Putamen (tissue), 1 donor: ENCODE data around the gene IGSF21.
"Not testable (repeated sequence)": the region's sequence is repeated elsewhere in the genome, so short reads cannot be mapped to it uniquely, and the experiment has no call there.

ENCODE experiments used
- DNase-seq: peaks from one replicate; pipeline ENCODE4 v3.0.0-alpha.2; 2016; ENCODE audit warnings: low spot score

IGSF21 gene

DNA sequence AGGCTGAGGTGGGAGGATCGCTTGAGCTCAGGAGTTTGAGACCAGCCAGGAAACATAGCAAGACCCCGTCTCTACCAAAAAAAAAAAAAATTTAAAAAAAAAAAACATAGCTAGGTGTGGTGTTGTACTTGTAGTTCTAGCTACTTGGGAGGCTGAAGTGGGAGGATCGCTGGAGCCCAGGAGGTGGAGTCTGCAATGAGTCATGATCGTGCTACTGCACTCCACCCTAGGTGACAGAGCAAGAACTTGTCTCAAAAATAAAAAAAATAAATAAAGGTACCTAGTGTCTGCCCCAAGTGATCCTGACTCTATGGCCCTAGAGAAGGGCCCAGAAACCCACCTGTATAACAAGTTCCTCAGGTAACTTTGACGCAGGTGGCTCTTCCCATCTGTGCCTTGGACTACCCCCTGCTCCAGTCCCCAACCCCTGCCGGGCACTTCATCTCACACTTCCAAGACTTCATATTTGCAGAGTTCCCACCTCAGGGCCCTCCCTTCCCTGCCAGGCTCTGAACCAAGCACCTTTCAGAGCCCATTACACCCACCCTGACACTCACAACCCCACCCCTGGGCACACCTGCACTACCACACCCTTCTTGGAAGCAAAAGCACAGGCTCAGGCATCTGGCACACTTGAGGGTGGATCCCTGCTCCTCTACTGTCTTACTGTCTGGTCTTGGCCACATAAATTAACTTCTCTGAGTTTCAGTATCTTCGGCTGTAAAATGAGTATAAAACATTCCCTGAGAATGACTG is 292.9 kb downstream of the IGSF21 start:
- no peak for DNase-seq

DNA sequence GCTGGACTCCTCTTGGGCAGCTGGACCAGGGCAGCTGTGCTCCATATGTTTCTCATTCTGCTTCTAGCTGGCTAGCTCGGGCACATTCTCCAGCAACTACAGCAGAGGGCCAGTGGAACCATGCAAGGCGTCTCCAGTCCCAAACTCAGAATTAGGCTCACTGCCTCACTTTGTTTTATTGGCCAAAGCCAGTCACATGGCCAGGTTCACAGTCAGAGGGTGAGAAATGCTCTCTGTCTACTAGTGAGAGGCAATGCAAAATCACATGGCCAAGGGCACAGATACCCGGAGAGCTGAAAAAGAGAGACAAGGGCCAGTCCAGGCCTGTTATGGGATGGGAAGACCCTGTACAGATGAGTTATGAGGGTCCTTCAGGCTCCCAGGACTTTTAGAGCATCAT is 294.3 kb downstream of the IGSF21 start:
- no peak for DNase-seq

DNA sequence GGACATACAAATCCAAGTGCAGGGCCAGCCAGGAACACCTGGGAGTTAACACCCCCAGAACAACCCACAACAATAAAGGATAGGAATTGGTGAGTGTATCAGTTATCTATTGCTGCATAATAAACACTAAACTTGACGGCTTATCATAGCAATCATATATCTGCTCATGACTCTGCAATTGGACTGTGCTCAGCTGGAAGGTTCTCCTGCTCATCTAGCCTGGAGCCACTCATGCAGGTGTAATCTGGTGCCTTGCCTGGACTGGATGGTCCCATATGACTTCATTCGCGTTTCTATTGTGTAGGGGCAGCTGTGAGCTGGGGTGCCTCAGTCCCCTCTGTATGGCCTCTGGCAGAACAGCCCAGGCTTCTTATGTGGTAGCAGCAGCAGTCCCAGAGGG is 296.9 kb downstream of the IGSF21 start:
- no peak for DNase-seq

DNA sequence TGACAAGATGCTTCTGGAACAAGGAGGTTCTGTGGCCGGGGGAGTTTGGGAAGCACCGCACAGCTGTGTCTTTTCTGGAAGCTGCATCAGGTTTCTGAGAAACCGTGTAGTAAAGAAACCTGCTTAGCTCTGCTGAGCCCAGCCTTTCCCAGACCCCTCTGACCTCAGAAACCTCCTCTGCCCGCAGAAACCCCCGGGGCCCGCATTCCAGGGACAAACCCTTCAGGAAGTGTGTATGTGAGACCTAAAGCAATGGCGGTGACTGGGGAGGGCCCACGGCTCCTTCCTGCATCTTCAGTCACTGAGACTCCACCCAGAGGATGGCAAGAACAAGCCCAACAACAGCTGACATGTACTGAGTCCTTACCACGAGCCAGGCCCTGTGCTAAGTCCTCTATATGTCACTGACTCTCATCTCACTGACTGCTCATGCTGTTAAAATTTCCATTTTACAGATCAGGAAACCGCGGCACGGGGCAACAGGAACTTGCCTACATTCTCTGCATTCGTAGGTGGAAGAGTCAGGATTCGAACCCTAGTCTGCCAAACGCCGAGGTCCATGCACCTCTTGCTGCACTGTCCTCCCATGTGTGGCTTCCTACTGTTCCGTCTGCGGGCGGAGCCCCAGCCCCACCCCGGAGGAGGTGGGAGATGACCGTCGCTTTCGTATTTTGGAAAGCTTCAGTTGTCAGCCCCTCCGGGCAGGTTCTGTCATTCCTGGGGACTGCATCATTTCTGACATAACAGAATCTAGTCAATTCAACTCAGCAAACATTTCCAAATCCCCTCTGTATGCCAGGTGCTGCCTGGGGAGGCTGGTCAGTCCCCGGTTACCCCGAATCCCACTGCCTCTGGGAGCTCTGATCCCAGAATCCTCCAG is 299.8 kb downstream of the IGSF21 start:
- no peak for DNase-seq

DNA sequence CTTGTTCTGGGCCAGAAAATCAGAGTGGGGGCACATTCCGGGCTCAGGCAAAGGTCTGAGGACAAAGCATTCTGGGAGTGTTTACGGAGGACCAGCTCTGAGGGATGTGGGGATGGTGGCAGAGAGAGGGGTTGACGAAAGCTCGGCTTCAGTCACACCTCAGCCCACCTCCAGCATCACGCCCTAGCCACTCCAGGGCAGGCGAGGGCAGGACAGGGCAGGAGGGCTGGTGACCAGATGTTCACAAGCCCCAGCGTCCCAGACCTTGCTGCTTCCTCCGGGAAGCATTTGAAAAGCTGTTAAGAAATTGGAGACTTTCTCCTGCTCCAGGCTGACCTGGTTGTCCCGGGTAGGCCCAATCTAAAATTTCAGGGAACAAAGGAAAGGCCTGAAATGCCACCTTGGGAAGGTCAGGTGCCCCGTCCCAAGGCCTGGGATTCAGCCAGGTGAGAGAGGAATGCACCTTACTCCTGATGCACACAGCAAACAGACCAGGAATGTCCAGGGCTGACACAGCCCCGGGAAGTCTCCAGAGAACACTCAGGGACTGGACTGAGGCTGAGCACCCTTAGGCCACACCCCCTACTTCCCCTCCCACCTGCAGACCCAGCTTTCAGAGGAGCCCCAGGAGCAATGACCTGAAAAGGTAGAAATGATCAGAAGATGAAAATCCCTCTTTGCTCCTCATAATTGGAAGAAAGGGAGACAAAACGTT is 301.2 kb downstream of the IGSF21 start:
- DNase-seq = no peak

DNA sequence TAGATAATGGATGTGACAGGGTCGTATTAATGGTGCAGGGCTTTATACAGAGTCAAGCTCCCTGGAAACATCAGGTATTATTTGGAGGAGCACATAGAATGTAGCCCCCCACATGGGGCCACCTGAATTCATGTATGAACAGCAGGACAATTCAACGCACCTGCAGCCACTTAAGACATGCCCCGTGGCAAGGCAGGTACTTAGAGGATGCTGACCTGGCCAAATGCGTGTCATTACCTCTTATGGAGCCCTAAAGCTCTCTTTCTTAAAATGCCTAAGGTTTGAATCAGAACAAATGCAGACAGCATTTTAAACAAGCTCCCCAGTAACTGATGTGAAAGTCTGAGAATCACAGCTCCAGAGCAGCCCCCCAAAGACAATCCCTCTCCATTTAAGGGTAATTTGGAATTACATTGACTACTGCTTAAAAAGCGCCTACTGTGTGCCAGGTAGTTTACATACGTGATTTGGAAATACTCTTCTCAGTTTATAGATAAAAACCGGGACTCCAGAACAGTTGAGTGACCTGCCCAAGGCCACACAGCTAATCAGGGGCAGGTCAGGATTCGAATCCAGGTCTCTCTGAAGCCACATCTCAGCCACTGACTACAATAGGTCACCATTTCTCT is 302.1 kb downstream of the IGSF21 start:
- no peak for DNase-seq

DNA sequence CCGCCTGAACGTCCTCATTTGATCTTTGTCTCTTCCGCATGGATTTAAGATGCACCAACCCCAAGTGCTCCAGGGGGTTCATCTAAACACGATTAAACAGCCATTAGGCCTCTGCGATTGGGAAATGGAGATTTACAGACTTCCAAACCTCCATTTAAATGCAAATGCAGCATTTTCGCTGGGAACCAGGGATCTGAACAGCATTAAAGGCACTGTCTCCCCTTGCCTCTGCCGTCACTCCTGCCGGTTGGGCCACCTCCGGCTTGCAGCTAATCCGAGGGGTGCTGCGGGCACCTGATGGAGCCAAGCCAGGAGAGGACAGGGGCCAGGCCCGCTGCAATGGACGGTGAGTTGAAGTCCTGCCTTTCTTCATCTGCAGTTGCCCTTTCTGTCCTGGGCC is 302.8 kb downstream of the IGSF21 start:
- DNase-seq = no peak

DNA sequence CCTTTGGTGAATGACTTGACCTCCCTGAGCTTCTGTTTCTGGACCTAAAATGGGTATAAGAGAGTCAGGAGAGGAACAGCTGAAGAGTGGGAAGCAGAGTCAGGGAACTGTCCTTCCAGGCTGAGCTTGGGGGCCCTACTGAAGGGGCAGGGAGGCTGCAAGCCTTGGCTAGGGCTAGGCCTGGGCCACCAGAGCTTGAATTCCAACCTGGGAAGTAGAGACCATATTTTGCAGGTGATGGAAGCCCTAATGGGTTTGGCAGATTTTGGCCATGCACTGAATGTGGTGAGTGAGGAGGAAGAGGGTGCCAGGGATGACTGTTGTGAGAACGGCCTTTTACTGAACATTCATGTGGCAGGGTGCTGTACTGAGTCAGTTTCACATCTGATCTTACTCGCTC is 303.7 kb downstream of the IGSF21 start:
- DNase-seq = no peak

DNA sequence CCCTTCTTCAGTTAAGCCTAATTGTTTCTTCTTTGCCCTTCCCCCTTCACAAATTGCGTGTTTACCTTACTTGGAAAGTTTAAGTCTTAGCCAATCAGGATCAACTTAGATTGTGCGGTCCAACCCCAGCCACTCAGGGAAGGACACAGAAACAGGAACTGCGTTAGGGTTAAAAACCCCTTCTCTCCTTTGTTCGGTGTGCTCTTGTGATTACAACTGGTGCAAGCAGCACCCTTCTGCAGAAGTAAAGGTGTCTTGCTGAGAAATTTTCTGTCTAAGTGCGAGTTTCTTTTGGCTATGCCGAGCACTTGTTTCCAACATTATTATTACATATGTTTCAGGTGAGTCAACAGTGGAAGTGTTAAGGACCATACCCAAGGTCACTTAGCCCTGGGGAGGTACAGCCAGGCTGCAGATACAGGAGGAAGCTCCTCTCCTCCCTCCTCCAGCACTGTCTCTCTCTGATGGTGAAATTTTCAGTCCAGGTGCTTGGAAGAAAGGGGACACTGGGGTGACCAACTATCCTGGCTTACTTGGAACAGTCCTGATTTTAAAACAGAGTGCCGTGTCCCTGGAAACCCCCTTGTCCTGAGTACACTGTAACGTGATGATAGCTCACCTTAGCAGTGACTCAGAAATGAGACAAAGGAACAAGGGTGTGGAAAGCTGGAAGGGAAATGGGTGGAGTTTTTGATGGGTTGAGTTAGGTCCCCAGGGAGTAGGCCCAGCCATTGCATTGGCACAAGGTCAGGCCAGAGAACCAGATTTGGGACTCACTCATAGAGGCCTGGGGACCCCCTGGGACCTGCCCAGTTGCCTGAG is 304.4 kb downstream of the IGSF21 start:
- no peak for DNase-seq

DNA sequence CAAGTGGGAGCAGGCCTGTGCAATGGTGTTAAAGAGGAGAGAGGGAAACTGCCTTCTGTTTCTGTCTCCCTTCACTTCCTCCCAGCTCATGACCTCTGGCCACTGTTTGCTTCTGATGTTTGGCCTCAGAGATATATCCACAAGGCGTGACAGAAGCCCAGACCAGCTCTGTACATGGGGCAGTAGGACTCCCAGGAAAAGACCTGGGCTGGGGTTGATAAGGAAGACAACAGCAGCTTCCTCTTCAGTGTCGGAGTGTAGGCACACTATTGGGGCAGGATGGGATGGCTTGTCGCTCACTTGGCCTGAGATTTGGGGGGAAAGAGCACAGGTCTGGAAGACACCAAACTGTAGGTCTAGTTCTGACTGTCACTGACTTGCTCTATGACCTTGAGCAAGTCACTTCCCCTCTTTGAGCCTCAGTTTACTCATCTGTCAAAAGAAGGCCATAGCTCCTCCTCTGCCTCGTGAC is 305.3 kb downstream of the IGSF21 start:
- no peak for DNase-seq

DNA sequence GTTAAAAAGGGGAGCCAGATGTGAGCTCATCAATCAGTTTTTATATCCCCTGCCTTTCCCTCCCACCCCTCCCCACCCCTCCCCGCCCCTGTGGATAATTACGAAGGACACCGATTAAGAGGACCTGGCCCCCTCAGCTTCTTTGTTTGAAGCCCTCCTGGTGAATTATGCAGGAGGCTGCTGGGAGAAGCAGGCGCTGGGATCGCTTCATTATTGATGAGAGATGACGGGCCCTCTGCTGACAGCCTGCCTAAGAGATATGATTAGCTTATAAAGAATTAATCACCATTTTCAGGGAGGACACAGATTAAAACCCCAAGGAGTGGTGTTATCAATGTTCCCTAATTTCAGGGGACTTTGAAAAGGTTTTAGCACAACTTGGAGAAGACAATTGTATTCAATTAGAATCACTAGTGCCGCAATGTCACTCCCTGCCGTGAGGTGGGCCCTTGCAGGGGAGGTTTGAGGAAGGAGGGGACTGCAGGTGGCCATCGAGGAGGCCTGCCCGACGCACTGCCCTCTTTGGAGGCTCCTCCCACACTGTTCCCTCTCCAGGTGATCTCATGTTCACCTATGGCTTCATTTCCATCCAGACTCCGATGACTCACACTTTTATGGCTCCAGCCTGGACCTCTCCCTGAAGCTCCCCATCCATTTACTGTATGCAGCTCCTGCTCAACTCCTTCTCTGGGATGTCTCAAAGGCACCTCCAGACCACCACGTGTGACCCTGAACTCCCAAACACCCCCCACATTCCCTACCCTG is 306.1 kb downstream of the IGSF21 start:
- DNase-seq = no peak

DNA sequence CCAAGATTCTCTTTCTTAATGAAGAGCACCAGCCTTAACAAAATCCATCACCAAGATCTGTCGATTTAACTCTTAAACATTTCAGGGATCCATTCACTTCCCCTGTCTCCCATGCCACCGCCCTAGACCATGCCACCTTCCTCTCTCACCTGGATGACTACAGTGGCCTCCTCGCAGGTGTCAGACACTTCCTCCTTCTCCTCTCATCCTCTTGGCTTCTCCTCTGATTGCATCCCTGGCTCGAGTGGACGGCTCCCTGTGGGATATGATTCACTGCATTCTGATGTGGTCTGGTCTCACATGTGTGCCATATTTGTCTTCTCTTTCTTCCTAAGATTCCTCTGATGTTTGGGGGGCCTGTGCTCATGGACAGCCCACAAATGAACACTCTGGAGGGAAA is 306.7 kb downstream of the IGSF21 start:
- no peak for DNase-seq

DNA sequence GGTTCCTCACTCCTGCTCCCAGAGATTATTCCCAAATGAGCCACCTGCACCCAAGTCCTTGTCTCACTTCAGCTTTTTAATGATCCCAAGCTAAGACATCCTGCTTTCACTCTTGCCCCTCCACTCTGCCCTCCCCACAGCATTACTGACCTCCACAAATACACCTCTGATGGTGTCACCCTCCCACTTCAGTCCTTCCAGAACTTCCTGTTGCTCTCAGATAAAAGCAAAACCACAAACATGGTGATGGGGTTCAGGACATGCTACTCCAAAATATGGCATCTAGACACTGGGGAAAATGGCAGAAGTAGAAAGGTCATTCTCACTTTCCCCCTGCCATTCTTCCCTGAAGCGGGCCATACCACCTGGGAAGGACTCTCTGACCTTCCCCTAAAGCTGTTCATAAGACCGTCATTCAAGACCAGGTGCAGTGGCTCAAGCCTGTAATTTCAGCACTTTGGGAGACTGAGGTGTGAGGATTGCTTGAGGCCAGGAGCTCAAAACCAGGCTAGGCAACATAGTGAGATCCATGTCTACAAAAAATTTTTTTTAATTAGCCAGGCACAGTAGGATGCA is 307.4 kb downstream of the IGSF21 start:
- no peak for DNase-seq

DNA sequence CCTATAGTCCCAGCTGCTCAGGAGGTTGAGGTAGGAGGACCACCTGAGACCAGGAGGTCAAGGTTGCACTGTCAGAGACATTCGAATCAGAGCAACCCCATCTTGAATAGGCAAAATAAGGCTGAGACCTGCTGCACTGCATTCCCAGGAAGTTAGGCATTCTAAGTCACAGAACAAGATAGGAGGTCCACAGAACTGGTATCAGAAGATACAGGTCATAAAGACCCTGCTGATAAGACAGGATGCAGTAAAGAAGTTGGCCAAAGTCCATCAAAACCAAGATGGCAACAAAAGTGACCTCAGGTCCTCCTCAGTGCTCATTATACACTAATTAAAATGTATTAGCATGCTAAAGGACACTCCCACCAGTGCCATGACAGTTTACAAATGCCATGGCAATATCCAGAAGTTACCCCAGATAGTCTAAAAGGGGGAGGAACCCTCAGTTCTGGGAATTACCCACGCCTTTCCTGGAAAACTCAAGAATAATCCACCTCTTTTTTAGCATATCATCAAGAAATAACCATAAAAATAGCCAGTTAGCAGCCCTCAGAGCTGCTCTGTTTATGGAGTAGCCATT is 307.9 kb downstream of the IGSF21 start:
- no peak for DNase-seq

DNA sequence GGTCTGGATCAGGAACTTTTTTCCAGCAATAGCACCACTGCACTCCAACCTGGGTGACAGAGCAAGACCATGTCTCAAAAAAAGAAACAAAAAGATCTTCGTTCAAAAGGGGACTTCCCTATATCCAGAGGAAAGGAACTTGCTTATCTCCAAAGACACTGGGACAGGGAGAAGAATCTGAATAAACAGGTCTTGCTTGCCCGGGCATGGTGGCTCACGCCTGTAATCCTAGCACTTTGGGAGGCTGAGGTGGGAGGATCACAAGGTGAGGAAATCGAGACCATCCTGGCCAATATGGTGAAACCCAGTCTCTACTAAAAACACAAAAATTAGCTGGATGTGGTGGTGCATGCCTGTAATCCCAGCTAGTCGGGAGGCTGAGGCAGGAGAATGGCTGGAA is 308.5 kb downstream of the IGSF21 start:
- not testable (repeated sequence) for DNase-seq

DNA sequence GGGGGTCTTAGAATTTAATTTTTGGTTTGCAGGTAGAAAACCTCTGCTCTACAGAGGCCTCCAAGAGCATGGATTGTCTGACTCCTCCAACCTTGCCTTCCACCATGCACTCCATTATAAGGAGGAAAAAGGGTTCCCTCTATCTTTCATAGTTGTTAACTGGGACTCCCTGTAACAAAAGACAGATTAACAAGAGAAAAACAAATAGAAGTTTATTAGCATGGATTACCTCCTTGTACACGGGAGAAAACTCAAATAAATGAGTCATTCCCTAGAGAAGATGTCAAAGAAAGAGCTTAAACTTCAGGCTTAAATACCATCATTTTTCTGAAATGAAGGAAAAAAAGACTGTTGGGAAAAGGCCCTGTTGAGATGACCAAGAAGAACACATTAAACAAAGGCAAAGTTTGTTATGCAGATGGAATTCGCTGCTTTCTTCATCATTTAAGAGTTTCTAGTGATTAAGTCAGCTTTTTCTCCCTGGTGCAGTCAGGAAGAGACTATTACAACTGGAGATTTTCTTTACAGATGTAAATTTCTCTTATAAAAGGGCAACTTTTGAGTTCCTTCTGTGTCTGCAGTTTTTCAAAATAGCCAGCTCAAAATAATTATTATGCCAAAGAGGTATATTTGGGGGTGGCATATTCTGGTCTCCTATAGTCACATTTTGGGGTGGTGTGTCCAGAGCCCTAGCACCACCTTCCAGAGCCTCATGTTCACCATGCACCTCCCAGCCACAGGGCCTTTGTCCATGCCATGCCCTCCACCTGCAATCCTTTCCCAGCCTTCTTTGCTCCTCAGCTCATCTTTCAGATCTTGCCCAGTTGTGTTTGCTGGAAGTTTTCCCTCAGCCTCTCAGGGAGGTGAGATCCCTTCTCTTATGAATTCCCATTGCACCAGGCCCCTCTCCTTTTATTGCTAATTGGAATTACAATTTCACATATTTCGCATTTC is 310.0 kb downstream of the IGSF21 start:
- no peak for DNase-seq

DNA sequence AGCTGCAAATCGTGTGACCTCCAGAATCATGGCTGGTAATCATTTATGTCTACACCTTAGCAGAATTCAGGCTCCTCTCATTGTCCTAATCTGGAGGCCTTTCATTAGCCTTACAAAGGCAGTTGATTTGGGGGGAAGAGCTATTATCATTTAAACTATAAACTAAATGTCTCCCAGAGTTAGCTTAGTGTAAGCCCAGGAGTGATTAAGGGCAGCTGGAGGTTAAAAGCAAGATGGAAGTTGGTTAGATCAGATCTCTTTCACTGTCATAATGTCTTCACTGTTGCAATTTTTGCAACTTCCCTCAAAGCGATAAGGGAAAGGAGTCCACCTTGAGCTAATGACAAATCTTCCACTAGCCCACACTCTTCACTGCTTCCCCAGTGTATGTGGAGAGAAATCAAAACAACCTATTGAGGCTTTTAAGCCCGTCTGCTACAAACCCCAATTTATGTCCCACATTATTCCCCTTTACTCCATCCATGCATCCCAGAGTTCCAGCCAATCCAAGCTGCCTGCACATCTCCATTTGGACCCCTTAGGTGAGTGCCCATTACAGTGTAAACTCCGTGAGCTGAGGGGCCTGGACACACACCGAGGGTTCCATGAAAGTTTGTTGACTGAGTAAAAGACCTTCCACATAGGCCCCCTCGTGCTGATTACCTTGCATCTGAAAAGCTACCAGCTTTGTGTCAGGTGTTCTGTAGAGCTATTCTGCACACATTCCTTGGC is 311.7 kb downstream of the IGSF21 start:
- no peak for DNase-seq

DNA sequence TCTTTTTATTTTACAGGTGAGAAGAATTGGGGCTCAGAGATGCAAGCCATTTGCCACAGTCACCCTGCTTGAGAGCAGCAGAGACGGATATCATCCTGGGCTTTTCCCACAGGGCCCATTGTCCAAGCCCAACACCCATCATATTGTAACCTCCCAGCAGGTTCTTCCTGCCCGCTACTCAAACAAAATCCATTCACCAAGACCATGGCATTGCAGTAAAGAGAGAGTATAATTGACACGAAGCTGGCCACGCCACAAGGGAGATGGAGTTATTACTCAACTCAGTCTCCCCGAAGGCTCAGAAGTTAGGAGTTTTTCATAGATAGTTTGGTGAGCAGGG is 312.2 kb downstream of the IGSF21 start:
- DNase-seq = no peak
